NCI-H1417 (cell line): ENCODE results near the gene C1orf210.

Experiments used
- DNase-seq, 3 experiments: peaks; one replicate each; lab custom pipeline; 2025; lab: John Stamatoyannopoulos, UW

The C1orf210 gene

DNA sequence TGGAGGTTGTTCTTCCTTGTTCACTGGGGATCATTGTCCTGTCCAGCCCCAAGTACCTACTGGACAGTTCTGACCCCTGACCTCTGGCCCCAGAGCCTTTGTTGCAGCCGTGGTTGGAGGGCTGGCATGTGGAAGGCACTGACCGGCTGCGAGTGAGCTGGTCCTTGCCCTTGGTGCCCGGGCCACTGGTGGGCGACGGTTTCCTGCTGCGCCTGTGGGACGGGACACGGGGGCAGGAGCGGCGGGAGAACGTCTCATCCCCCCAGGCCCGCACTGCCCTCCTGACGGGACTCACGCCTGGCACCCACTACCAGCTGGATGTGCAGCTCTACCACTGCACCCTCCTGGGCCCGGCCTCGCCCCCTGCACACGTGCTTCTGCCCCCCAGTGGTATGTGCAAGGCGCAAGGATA lies 26.8 kb upstream of the C1orf210 start:
- DNase-seq: no peak

DNA sequence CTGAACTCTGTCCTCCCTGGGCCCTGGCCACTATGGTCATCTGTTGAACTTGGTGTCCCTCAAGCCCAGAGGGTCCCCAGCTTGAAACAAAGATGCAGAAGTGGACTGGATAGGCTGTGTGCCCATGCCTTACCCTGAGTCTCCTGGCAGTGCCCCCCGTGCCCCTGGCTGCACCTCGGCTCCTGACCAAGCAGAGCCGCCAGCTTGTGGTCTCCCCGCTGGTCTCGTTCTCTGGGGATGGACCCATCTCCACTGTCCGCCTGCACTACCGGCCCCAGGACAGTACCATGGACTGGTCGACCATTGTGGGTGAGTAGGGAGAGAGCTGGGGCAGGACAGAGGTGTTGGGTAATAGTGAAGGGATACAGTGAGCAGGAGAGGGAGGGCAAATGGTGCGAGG lies 26.1 kb upstream of the C1orf210 start:
- DNase-seq: no peak

DNA sequence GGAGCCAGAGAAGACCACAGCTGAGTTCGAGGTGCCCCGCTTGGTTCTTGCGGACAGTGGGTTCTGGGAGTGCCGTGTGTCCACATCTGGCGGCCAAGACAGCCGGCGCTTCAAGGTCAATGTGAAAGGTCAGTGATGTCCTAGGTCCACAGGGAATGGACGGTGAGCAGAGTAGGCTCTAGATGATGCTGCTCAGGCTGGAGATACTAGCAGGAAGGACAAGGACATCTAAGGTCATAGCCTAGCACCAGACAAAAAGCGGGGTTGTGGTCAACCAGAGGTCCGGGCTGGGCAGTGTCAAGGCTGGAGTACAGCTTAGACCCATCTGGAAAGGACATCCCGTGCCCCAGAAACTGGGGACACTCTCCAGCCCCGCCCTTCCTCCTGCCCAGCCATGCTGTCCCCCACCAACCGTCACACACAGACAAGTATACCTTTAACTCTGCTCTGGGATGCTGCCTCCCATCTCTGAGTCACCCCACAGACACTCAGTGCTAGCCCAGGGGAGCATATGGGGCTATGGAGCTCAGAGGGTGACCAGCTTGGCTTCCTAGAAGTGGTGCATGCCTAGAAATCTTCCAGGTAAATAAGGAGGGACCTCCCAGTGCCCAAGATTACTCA lies 24.1 kb upstream of the C1orf210 start:
- no peak for DNase-seq

DNA sequence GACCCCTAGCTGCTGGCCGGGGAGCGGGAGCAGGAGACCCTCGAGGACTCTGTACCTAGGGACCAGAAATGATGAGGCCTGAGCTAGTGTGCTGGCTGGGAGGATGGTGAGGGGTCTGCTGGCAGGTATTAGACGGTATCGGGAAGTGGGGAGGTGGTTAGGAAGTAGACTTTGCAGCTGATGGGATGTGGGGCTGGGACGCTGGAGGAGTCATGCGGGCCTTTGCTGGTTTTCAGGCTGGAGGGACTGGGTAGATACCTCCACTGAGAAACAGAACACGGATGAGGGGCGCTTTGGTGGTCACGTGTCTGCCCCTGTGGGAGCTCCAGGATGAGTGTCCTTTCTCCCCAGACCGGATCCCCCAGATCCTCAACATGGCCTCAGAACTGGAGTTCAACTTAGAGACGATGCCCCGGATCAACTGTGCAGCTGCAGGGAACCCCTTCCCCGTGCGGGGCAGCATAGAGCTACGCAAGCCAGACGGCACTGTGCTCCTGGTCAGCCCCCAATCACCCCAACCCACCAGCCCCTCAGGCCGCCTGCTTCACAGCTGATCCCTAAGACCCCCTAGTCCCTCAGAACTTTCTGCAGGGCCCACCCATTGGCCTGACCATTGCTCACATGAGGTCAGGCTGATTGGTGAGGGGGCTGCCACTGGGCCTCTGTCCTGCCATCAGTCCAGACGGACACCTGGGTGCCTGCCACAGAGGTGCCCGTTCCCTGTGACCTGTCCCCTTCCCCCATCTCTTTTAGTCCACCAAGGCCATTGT lies 23.4 kb upstream of the C1orf210 start:
- DNase-seq: no peak

DNA sequence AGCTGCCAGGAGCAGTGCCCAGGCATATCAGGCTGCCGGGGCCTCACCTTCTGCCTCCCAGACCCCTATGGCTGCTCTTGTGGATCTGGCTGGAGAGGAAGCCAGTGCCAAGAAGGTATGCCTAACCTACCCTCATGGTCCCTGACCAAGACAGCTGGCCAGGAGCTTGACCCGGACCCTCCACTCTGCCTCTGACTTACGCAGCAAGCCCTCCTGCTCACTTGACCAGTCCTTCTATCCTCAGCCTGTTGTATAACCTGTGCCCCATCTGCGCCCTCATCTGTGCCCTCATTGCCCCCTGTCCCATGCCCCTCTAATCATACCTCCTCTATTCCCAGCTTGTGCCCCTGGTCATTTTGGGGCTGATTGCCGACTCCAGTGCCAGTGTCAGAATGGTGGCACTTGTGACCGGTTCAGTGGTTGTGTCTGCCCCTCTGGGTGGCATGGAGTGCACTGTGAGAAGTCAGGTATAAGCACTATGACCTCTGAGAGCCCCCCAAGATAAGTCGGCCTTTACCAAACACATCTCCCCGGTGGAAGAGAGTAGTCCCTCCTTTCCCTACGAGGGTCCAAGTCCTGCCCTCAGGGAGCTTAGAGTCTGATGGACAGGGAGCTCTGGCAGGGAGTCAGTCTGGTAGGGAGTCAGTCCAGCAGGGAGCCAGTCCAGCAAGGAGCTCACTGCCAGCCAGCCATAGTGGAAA lies 22.2 kb upstream of the C1orf210 start:
- no peak for DNase-seq

DNA sequence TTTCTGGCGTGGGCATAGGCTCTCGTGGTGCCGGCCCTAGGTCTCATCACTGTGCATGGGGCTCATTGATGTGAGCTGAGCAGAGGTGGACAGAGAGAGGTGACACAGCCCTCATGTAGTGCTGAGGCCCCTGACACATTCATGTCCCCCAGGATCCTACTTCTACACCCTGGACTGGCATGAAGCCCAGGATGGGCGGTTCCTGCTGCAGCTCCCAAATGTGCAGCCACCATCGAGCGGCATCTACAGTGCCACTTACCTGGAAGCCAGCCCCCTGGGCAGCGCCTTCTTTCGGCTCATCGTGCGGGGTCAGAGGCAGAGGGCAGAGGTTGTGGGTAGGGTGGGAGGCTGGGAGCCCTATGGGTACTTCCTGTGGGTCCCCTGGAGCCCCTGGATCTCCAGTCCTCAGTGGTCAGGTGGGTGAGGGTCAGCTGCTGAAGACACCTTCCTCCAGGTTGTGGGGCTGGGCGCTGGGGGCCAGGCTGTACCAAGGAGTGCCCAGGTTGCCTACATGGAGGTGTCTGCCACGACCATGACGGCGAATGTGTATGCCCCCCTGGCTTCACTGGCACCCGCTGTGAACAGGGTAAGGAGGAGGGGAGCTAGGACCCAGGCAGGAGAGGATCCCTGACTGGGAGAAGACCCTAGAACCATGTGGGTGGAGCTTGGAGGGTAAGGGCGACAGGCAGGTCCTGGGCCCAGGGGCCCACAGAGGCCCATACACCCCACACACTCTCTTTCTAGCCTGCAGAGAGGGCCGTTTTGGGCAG lies 21.5 kb upstream of the C1orf210 start:
- no peak for DNase-seq

DNA sequence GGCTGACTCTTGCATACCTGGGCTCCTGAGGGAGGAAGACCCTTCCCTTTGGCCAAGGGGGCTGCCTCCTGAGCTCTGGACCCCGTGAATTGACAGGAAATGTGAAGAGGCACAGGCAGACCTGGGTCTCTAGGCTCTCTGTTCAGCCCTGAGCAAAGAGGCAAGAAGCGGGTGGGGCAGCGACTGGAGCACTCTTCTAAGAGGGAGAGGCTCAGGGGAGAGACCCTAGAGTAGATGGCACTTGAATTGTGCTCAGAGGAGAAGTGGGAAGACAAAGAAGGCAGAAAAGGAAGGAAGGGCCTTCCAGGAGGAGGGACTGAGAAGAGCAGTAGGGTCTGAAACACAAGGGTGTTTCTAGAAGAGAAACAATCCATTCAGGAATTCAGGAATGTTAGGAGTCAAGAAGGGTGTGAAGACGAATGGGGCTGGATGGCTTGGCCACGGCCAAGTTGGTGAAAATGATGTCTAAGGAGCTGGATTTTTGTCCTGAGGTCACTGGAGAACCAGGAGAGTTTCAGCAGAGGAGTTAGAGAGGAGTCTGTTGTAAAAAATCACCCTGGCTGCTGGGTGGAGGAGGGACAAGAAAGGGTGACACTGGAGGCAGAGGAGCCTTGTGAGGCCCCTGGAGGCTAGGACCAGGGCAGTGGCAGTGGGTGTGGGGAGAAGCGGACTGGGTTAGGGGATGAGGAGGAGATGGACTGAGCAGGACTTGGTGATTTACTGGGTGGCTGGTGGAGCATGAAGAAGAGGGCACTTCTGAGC lies 20.7 kb upstream of the C1orf210 start:
- DNase-seq: peak in 1 of 3 experiments; percentile 34

DNA sequence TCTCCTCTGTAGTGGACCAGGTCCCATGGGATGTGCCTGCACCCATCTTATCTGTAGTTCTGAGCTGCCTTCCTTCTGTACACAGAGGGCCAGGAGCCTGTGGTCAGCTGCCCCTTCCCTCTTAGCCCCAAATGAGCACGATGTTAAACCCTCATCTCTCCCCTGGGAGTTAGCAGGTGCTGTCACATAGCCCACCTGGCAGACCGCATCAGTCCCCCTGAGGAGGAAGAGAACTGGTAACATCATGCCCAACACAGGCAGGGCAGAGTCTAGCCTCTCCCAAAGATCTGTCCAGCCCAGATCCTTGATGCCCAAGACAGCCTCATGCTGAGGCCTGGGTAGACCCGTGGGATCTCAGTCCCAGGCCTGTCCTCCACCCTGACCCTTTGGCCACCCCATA lies 20.1 kb upstream of the C1orf210 start:
- DNase-seq: no peak

DNA sequence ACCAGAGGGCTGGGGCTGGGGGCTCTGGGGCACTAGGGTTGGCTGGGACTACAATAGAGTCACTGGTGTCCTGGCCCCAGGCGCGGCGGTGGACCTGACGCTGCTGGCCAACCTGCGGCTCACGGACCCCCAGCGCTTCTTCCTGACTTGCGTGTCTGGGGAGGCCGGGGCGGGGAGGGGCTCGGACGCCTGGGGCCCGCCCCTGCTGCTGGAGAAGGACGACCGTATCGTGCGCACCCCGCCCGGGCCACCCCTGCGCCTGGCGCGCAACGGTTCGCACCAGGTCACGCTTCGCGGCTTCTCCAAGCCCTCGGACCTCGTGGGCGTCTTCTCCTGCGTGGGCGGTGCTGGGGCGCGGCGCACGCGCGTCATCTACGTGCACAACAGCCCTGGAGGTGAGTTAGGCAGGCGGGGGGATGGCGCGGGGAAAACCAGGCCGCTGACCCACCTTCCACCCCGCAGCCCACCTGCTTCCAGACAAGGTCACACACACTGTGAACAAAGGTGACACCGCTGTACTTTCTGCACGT lies 19.5 kb upstream of the C1orf210 start:
- DNase-seq: no peak

DNA sequence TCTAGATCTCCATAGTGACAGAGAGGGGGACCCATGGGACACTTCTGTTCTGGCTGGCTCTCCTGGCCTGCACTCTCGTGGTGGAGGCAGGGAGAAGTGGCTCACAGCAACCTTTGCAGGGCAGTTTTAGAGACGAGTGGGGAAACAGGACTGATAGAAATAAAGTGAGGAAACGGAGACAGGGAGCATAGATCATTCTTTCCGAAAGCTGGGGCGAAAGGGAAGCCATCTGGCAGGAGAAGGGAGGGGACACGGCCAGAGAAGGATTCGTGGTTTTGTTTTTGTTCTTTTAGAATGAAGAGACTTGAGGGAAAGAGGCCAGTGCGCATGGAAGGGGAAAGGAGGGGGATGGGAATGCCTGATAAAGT lies 18.9 kb upstream of the C1orf210 start:
- DNase-seq: no peak

DNA sequence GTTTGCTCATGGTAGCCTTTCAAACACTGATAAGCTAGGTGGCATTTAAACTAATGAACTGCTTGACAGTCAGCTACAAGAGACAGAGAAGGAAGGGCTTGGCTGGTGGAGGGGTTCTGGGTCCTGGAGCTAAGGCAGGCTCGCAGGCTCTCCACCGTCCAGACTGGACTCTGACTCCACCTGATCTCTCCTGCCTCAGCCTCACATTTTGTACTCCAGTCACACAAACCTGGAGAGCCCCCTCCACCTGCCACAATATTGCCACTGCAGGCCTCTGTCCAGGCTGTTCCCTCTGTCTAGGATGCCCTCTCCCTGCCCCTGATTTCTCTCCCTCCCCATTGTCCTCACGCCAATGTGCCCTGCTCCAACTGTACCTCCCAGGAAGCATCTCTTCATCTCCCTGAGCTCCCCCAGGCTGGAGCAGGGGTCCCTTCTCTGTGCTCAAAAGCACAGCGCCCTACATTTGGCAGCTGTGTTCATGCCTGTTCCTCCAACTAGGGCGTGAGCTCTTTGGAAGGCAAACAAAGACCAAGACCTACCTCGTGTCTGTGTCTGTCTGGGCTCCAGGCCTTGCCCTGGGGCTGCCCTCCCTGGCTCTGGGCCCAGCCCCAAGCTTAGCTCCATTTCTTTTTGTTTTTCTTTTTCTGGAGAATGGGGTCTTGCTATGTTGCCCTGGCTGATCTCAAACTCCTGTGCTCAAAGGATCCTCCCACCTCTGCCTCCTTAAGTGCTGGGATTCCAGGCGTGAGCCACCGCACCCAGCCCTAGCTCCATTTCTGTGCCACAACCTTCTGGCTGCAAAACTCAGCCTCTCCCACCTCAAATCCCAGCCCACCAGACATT lies 18.3 kb upstream of the C1orf210 start:
- no peak for DNase-seq

DNA sequence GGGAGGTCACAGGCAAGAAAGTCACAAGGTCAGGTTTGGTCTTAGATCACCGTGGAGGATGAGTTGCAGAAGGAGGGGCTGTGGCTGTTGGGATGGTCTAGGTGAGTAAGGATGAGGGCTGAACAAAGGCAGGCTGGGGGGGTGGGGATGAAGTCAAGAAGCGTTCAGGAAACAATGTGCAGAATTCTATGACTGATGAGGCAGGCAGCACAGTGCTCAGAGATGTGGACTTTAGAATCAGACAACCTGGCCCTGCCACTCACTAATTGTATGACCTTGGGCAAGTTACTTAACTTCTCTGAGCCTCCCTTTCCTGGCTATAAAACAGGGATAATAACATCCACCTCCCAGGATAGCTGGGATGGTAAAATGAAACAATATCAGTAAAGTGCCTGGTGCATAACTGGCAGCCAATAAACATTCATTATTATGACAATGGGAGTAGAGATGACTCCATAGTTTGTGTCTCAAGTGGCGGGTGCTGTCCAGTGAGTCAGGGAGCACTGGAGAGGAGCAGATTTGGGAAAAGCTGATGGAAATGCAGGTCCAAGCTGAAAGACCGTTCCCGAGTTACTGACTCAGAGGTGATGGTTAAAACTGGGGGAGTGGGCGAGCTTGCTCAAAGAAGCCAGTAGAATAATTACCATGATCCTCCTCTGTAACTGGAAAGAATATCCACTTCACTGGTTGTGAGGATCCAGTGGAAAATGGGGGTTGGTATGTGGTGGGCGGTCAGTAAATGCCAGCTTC lies 17.5 kb upstream of the C1orf210 start:
- no peak for DNase-seq

DNA sequence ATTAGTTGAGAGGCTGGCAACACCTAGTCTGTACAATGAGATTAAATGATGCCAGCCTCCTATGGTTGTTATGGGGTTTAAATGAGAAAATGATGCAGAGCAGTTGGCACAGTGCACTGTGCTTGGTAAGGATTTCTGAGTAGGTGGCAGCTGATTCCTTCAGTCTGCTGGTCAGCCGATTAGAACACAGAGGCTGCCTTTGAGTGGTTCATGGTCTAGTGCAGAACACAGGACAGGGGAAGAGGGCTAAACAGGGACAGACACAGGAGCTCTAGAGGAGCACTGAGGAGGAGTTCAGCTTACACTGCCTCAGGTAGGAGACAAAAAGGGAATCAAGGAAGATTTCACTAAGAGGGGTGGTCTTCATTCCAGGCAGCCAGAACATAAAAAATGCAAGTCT lies 16.8 kb upstream of the C1orf210 start:
- DNase-seq: no peak

DNA sequence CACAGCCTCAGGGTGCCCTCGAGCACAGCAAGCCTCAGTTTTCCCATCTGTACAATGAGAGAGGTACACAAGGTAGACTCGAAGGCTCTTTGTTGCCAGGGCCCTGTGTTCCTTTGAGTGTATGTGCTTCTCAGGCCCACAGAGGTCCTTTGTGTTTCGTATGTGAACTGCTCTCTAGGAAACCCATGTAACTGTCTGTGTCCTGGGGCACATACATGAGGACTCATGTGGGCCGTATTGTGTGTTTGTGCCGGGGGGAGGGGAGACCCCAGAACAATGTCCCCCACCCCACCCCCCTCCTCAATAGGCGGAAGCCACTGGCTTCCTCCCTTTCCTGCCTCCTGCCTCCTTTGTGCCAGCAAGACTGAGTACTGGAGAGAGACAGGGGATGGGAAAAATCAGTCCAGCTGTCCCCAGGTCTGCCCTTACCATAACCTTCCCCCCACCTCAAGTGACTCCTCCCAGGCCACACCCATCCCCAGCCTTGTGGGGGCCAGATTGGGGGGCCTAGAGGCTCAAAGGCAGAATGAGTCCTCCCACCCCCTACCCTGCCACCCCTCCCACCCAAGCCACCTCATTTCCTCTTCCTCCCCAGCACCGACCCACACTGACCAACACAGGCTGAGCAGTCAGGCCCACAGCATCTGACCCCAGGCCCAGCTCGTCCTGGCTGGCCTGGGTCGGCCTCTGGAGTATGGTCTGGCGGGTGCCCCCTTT lies 15.2 kb upstream of the C1orf210 start, which contains the start of gene TIE1:
TSS of gene TIE1 (plus strand) at position 605 of the 717 bp plus-strand sequence. CDS start at position 695, 90 bp downstream.
- DNase-seq: no peak

DNA sequence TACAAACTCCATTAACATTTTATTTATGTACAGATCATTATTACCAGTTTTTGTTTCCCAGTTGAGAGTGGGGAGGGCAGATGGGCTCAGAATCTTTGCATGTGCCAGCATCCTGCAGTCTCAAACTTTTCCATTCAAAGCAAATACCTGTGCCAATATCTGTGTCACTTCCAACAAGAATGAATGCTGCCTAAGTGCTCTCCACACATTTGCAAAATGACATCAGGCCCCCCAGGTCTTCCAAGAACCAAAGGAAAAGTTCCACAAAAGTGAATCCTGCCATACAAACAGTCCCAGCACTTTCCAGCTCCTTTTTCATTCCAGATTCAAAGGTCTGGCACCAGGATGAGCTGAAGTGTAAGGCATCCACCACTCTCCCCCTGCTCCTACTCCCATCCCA lies 13.7 kb upstream of the C1orf210 start:
- no peak for DNase-seq

DNA sequence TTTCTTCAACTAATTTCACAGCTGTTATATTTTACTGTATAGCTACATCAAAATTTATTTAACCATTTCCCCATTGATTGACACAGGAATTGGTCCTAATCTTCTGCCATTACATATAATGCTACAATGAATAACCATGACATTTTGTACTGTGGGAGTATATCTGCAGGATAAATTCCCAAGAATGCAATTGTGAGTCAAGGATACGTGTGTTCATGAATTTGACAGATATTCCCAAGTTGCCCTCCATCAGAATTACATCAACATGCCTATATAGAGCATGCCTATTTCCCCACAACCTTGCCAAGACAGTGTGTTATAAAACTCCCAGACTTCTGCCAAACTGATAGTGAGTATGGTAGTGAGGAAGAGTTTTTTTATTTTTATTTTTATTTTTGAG lies 12.7 kb upstream of the C1orf210 start:
- DNase-seq: no peak

DNA sequence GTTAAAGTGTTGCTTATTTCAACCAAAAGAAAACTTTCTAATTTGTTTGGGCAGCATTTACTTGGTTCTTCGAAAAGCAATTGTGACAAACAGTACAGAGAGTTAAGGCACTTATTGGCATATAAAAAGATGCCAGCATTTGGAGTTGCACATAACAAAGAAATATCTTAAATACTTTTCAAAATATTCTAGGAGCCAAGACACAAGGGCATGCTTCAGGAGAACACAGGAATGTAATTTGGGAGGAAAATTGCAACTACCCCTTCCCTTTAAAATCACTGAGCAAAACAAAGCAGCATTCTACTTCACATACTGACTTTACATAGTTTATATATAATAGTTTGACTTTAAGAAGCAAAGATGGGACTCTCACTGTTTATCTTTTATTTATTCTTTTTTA lies 10.8 kb upstream of the C1orf210 start:
- DNase-seq: no peak

DNA sequence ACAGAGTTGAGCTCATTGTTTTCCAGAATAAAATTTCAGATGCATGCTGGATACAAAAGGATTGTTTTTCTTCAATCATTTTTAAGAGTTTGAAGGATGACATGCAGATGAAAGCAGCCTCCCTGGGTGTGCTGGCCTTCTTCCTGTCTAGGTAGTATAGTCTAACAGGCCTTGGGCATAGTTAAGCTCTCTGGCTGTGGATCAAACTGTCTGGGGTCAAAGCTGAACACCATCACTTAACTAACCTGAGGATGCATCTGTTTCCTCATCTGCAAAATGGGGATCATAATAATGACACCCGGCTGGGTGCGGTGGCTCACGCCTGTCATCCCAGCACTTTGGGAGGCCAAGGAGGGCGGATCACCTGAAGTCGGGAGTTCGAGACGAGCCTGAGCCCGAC lies 9.4 kb upstream of the C1orf210 start:
- DNase-seq: no peak
